HG03196 (cell line): Measurements from ENCODE around the gene DOCK2.
"Not testable (repeated sequence)": the region's sequence is repeated elsewhere in the genome, so short reads cannot be mapped to it uniquely, and the experiment has no call there.

ENCODE experiments used
- ATAC-seq: cut with Tn5 transposase; IDR thresholded peaks from one replicate; pipeline ENCODE4 v1.9.1; 2021; ENCODE audit not compliant: unreplicated experiment

DOCK2 gene

DNA sequence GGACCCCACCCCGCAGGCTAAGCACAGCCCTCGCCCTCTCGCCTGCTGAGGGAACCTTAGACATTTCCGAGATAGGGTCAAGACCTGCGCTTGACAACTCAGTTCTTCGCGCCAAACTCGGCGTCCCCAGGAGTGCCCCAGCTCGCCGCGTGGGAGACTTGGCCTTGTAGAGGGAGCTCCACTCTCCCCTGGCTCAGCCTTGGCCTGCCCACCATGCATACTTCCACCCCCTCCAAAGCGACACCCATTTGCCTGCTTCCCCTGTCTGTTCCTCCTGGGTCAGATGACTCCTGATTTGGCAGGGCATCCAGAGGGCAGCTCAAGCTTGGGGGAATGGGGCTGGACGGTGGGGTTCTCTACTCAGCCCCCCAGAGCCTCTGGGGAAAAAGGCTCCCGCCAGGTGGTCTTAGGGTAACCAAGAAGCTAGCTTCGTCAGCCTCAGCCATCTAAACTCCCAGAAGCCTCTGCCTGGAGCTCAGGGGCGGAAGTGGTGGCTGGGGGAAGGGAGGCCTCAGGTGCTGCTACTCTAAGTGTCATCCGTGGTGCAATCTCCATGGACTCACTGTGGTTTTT is 560 bp downstream of the DOCK2 start:
- peak; percentile 63 for ATAC-seq

- ATAC-seq: no peak
Measured at GRCh38 chr5:169641253-169641652, 4.2 kb downstream of the DOCK2 start.

GRCh38 chr5:169646856-169647255 is 9.8 kb downstream of the DOCK2 start:
- no peak for ATAC-seq

- peak; percentile 48 for ATAC-seq
Measured at GRCh38 chr5:169647566-169647965, 10.5 kb downstream of the DOCK2 start.

DNA sequence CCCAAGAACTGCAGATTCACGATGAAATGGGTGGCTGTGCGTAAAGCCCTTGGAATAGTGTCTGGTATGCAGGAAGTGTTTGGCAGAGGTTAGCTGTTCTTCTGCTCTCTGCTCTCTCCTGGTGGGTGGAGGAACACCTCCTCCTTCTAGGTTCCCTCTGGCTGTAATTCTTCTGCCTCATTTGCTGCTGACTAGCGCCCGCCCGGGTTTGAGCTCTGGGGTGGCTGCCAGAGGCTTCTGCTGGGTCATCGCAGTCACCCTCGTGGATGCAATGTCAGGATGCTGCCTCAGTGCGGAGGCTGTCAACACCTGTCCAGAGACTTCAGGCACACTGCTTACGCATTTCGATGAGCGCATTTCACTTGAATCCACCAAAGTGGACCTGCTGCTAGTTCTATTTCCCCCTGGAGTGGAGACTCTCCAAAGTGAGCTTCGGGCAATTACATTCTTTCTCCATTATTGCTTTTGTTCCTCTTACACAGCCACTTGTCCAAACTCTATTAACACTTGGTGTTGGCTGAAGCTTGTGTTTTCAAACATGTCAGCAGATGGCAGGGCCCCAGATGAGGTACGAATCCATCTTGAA is 11.7 kb downstream of the DOCK2 start:
- ATAC-seq: no peak

DNA sequence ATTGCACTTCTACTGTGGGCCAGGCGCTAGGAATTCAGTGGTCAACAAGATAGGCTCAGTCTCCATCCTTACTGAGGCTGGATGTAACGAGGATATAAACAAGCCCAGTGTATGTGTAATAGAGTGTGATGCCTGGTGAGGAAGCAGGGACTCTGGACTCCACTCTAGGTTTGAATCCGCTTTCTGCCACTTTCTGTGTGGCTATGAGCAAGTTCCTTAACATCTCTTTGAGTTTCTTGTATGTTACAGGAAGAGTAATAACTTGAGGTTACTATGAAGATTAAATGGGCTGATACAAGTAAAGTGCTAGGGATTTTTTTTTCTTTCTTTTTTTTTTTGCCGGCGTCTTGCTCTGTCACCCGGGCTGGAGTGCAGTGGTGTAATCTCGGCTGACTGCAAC is 12.4 kb downstream of the DOCK2 start:
- ATAC-seq: no peak

DNA sequence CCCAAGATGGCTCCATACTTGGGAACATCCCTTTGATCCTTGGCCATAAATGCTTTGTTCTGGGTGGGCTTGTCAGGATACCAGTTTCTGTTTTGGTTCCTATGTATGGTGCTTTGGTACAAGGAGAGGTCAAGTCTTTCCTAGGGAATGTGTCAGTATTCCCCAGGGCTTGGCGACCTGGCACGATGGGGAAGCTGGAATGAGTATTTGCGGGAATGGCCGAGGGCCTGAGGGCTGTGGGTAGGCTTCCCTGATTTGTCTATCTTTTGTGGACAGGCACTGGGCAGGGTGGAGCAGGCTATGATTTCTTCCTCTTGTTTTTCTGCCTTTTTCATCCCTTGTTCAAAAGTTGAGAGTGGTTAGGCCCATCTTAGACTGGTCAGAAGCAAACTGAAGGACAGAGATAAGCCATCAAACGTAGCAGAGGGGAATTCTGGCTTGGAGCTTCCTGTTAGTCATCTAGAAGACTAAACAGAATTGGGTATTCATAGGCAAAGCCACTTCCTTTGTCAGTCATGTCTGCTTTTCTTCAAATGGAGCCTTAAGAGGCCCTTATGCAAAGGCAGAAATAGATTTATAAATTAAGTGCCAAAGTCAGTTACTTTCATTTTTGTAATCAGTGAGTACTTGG is 13.7 kb downstream of the DOCK2 start:
- peak; percentile 48 for ATAC-seq

- ATAC-seq: no peak
Measured at GRCh38 chr5:169651526-169651925, 14.5 kb downstream of the DOCK2 start.

DNA sequence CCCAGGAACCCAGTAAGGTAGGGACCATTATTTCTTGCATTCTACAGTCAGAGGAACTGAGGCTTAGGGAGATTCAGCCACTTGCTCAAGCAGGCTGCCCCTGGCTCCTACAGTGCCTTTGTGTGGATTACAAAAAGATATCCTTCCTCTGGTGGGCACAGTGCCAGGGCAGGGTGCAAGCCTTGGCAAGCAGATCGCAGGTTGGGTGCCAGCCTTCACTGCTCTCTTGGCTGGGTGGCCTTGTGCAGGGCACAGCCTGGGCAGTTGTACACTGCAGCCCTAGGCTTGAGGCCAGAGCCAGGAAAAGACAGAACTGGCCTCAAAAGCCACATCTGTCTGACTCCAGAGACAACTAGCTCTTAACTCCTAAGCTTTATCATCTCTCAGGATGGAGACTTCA is 15.0 kb downstream of the DOCK2 start:
- no peak for ATAC-seq

GRCh38 chr5:169653091-169653490 is 16.0 kb downstream of the DOCK2 start:
- no peak for ATAC-seq

DNA sequence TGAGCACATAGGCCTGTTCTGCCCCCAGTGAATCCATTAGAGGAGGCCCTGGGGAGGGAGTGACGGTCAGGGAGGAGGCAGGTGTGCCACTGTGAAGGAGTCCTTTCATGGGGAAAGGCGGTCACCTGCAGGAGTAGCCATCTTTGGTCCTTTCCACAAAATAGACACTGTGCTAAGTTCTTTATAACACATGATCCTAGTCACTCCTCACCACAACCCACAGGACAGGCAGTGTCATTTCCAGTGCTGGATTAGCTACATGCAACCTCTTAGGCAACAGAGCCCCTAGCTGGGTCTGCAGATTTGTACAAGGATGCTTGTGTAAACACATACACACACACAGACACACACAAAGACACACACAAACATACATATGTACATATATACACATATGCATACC is 18.3 kb downstream of the DOCK2 start:
- ATAC-seq: no peak

DNA sequence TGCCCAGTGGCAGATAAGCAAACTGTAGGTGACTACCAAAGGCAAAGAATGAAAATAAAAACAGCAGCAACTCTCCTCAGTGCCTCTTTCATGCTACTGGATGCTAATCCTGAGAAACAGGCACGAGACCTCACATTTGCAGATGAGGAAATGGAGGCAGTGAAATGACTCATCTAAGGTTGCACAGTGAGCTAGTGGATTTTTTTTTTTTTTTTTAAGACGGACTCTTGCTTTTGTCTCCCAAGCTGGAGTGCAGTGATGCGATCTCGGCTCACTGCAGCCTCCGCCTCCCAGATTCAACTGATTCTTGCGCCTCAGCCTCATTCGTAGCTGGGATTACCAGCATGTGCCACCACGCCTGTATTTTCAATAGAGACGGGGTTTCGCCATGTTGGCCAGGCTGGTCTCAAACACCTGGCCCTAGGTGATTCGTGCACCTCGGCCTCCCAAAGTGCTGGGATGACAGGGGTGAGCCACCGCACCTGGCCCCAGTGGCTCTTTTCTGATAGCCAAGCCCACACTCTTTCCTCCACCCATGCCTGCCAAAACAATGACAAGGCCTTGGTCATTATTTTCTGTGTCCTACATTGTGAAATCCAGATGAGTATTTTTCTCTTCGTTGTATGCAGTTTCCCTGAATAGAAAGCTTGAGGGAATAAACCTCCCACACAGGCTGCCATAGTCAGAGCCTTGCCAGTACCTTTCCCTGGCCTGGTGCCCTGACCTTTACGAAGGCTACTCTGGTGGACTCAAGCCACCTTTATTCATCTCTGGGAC is 19.2 kb downstream of the DOCK2 start:
- ATAC-seq: peak; percentile 59

GRCh38 chr5:169657127-169657526 is 20.1 kb downstream of the DOCK2 start:
- no peak for ATAC-seq

DNA sequence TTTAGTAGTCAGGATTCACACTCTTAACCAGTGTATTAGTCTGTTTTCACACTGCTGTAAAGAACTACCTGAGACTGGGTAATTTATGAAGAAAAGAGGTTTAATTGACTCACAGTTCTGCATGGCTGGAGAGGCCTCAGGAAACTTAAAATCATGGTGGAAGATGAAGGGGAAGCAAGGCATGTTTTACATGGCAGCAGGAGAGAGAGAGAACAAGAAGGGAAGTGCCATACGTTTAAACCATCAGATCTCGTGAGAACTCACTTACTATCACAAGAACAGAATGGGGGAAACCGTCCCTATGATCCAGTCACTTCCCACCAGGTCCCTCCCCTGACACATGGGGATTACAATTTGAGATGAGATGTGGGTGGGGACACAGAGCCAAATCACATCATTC is 25.4 kb downstream of the DOCK2 start:
- ATAC-seq: not testable (repeated sequence)

- no peak for ATAC-seq
Measured at GRCh38 chr5:169663537-169663936, 26.5 kb downstream of the DOCK2 start.

- no peak for ATAC-seq
Measured at GRCh38 chr5:169666365-169666764, 29.3 kb downstream of the DOCK2 start.

DNA sequence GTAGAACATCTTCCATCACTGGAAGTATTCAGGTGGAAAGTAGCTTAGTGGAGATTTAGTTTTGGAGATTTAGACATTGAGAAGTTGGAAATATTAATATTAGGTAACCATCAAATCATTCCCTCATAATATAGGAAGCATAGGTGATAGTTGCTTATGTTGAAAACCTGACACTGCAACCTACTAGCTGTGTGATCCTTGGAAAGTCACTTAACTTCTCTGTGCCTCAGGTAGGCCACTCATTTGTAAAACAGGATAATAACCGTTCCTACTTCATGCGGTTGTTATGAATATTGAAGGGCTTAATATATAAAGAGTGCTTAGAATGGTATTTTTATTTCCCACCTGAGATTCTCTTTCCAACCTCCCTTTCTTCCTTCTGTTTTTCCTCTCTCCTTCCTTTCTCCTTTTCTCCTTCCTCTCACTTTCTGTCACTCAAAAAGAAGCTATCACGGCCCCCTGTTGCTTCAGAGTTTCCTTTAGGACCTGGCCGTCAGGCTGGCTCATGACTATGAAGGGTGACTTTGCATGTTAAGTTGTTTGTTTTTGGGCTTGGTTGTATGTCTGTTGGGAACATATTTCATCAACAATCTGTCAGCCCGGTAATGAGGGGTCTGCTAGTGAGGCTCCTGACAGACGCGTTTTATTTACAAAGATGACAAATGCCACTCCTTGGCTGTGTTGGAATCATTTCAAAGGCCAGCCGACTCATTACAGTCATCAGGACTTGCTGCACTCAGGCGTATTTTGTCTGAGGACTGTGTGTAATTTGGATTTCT is 31.0 kb downstream of the DOCK2 start:
- ATAC-seq: no peak

- no peak for ATAC-seq
Measured at GRCh38 chr5:169668732-169669131, 31.7 kb downstream of the DOCK2 start.

- ATAC-seq: peak; percentile 93
Measured at GRCh38 chr5:169670769-169671525, 33.9 kb downstream of the DOCK2 start.

DNA sequence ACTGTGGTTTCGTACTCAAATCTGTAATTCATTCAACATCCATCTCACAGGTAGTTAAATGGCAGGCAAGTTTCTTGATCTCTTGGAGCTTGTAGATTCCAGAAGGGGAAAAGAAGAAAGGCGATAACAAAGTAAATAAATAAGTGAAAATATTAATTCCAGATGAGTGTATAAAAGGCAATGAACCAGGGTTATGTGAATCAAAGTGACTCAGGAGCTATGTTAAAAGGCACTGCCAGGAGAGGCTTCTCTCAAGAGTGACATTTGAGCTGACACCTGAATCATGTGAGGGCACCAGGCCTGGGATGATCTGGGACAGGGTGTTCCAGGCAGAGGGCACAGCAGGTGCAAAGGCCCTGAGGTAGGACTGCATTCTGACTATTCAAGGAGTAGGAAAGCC is 45.0 kb downstream of the DOCK2 start:
- ATAC-seq: no peak
